ENCODE data around the gene GSAP.
A peak's percentile ranks its signal among the peaks of the same experiment; 100 is the strongest.

The GSAP gene

GRCh38 chr7:77442636-77443035 is 26.5 kb upstream of the GSAP start:
- intact Hi-C loops (cut with DNase I), result loop anchor here (5.0 kb wide), 1 partner anchor 95 kb away; the partner anchor contains the start of gene PTPN12

GRCh38 chr7:77441046-77441445 is 24.9 kb upstream of the GSAP start:
- no peak for DNase-seq
- intact Hi-C loops (cut with DNase I), result loop anchor here (5.0 kb wide), 1 partner anchor 96 kb away; the partner anchor contains the start of gene PTPN12

More at GRCh38 chr7:77442636-77443035, 26.5 kb upstream of the GSAP start:
- DNase-seq, result no peak

GRCh38 chr7:77439572-77439971 is 23.4 kb upstream of the GSAP start:
- peak; percentile 29 to 90 (median 70) for DNase-seq
- intact Hi-C loops (cut with DNase I), result no loop called here

DNA sequence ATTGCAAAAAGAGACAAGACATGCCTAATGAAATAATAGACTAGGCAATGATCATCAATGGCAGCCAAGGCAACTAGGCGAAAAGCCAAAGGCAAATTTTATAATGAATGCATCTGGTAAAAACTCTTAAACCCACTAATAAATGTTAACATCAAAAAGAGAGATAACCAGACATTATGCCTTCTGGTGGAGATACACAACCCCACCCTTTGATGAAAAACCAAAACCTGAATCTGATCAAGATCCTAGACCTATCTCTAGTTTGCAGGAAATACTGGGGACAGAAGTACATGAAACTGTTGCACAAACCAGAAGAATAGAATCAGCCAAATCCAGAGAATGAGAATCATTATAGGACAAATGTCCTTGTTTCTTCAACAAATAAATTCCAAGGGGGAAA is 22.0 kb upstream of the GSAP start:
- intact Hi-C loops (cut with DNase I), result no loop called here
- DNase-seq, result no peak

DNA sequence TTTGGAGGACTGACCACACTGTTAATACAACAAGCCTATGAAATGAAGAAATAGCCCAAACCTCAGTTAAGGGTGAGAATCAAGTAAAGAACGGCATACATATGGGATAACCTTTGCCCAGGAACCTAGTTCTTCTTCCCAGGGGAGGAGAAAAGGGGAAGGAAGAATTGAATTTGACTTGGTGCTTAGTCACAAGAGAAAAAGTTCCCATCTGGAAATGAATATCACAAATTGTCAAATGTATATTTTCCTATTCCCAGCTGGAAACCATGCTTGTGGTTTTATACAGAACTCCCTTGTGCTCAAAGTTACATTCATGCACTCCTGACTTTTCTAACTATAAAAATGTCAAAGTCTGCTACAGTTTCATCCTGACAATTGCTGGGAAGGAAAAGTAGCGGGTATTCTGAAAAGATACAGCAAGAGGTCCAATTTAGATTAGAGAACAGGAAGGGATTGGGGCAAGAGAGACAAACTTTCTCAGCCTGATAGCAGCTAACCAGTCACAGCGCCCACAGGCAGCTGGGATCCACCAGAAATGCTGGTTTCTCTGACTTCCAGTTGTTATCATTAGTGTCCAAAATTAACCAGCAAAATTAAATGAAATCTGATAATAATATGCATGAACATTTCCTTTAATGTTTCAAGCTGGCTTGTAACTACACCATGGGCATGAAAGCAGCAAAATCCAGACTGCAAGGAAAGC is 18.6 kb upstream of the GSAP start:
- no peak for DNase-seq
- intact Hi-C loops (cut with DNase I), result no loop called here

DNA sequence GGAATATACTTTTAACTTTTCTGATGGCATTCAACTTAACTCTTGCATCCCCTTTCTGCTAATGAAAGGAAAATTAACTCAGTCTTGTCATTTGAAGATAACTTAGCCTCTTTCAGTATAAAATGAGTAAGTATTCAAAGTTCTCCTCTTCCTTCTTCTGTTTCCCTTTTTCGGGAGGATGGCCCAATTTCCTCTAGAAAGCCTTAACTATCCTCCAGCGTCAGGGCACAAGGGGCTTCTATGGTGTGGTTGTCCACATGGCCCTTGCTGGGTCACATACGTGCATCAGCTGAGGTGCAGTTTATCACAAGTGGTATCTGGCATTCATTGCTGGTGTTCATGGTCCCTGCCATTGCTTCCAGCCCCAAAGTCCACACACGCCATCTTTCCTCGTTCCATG is 17.8 kb upstream of the GSAP start:
- DNase-seq, result no peak
- intact Hi-C loops (cut with DNase I), result no loop called here

- intact Hi-C loops (cut with DNase I), result no loop called here
- DNase-seq, result no peak
Measured at GRCh38 chr7:77430927-77431326, 14.8 kb upstream of the GSAP start.

DNA sequence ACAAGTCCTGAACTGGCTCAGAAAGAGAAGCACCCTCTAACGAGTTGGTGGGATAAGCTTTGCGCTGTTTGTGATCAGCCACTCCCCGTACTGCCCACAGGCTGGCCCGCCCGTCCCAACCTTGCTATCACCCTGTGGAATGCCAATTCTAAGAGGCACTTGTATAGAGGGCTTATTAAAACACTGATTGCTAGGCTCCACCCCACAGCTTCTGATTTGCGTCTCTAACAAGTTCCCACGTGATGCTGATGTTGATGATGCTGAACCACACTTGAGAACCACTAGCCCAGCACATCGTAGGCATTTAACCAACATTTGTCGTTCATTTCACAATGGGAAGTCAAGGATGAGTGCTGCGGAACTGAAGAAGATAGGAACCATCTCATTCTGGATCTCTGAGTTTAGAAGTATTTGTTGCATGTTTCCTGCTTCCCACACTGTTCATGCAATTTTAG is 12.7 kb upstream of the GSAP start:
- no peak for DNase-seq
- intact Hi-C loops (cut with DNase I), result no loop called here

DNA sequence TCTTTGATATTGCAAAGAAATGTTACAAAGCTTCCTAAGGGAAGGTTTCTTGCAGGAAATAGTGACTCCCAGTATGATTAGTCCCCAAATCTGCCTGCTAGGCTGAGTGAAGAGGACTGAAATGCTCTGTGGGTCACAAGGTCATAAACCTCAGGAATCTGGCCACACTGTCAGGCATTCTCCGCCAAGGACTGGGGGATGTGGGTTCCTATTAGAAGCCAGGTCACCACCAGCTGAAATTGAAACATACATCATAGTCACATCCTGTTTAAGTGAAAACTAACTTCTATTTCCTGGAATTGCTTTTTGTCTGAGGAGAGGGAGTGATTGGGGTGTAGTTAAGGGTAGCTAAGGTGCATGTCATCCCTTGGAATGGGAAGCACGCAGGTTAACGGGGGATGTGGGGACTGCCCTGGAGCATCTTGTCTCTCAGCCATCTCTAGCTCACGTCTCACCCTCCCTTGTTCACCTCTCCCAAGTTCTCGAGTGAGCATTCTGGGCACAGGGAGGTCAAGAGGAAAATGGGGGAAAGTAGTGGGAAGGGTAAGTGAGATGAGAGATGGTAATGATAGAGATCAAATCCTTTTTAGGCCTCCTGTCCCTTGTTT is 12.0 kb upstream of the GSAP start:
- intact Hi-C loops (cut with DNase I), result no loop called here
- DNase-seq, result no peak

GRCh38 chr7:77426521-77427051 is 10.4 kb upstream of the GSAP start:
- no peak for DNase-seq
- intact Hi-C loops (cut with DNase I), result no loop called here

DNA sequence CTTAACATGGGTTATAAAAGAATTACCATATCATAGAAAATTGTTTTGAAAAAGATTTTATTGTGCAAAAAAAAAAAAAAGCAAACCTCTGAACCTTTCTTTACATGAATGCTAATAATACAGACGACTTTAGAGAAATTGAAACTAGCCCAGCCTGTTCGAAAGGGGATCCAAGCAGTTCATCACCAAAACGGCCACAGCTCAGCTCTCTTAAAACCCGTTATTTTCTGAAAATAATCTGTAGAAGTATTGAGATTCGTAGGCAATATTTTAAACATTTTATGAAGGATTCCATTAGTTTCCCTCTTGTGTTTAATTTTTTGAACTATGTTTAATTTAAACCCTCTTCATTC is 9.9 kb upstream of the GSAP start:
- intact Hi-C loops (cut with DNase I), result no loop called here
- DNase-seq, result no peak

- DNase-seq, result peak in 4 of 42 donors; percentile 13 to 32 (median 23)
- intact Hi-C loops (cut with DNase I), result no loop called here
Measured at GRCh38 chr7:77425101-77426051, 9.2 kb upstream of the GSAP start.

- no peak for DNase-seq
- intact Hi-C loops (cut with DNase I), result no loop called here
Measured at GRCh38 chr7:77422500-77422899, 6.4 kb upstream of the GSAP start.

DNA sequence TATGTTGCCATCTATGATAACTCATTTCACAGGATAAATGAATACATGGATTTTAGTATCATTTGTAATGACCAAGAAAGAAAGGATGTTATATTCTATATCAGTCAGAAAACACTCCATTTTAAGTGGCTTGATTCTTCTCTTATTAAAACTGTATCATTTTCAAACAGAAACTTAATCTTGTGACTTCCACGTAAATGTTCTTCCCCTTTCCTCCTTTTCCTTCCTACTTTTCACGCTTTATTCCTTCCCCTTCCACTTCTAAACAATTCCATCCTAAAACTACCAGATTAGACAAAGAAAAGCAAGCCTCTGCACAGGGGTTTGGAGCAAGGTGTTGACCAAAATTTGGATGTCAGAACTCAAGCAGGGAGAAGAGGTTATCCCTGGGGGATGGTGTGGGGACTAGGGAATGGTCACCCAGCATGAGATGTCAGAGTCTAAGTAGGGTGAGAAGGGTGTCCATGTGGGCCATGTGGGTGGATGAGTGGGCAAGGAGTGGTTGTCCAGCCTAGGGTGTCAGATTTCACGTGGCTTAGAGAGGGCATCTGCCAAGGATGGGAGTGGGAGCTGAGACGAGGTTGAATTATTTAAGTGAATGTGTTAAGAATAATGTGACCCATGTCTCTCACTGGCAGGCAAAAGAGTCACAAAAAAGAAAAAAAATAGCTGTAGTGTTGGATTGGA is 5.0 kb upstream of the GSAP start:
- intact Hi-C loops (cut with DNase I), result no loop called here
- no peak for DNase-seq

DNA sequence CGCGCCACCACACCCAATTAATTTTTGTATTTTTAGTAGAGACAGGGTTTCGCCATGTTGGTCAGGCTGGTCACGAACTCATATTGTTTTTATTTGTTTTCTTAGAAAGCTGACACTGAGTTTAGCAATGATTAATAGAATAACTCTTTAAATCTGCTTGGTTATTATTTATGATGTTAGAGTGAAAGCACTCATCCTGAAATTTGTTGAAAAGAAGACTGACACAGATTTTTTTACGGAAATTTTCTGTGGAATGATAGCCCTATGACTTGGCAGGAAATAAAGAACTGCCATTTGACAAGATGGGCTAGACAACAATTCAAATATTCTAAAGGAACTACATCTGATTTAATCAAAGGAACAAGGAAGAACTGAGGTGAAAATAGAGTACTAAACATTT is 4.3 kb upstream of the GSAP start:
- intact Hi-C loops (cut with DNase I), result no loop called here
- DNase-seq, result no peak

- DNase-seq, result no peak
- intact Hi-C loops (cut with DNase I), result no loop called here
Measured at GRCh38 chr7:77419102-77419501, 3.0 kb upstream of the GSAP start.

DNA sequence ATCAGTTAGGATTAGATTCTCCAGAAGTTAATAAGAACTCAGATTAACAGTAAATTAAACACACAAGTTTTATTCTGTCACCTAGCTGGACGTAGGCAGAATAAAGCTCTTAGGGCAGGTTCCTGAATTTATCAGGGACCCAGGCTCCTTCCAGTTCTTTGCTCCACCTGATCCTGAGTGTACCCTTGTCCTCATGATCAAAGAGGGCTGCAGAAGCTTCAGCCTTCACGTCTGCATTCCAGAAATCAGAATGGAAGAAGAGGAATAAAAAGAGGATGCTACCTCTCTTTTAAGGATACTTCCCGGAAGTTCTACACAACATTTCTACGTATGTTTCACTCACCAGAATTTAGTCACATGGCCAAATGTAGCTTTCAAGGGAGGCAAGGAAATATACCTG is 1.7 kb upstream of the GSAP start:
- DNase-seq, result no peak
- intact Hi-C loops (cut with DNase I), result no loop called here

DNA sequence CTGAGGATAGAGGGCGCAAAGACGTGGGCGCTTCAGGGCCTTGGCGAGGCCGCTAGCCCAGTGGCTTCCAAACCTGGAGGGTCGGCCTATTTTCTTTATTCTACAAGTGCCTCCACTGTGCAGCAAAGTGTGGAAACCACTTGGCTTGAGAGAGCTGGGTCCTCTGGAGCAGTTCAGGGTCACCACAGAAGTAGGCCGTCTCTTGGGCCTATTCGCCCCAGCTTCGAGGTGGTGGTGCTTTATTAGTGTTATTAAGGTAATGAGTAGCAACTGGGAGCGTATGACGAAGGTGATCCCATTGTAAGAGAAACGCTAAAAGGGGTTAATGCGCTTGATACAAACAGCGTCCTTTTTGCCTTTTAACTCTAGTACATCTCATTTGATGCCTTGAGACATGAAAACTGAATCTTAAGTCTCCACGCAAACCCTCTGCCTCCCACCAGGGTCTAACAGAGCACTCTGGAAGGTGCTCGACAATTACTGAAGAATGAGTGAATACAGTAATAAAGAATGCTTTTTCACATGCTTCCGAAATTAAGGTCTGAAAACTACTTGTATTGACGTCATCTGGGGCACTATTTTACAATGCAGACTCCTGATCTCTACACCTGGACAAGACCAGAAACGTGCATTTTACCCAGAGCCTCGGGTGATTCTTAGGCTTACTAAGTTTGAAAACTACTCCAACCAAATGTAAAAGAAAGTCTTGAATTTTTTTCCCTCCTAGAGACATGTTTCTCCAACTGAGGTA is 647 bp upstream of the GSAP start:
- intact Hi-C loops (cut with DNase I), result no loop called here

More for the DNA sequence above, 647 bp upstream of the GSAP start:
- peak in 1 of 42 donors; percentile 39 for DNase-seq

Measured in head of caudate nucleus (tissue), 42 donors.